Measurements from ENCODE around the gene WIPF2. TPM values are rescaled to one million over a fixed set of nuclear protein-coding genes. Genes with fewer than 3 reads are reported as not detected.
"Not testable (repeated sequence)": the region's sequence is repeated elsewhere in the genome, so short reads cannot be mapped to it uniquely, and the experiment has no call there.

WIPF2 gene
- total and polyA plus RNA-seq, 2 experiments from 2014 or later, result 9.2 TPM

DNA sequence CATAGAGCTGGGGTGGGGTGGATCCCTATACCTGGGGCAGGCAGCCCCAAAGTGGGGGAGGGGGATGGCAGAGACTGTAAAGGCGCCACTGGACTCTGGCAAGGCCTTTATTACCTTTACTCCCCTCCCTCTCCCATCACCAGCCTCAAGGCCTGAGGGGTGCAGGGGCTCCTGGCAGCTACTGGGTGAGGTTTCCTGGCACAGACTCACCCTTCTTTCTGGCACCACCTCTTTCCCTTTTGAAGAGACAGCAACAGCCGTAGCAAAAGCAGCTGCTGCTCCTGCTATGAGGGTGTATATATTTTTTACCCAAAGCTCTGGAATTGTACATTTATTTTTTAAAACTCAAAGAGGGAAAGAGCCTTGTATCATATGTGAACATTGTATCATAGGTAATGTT lies 24.3 kb upstream of the WIPF2 start (continued):
- TF ChIP-seq, protein P1, sequence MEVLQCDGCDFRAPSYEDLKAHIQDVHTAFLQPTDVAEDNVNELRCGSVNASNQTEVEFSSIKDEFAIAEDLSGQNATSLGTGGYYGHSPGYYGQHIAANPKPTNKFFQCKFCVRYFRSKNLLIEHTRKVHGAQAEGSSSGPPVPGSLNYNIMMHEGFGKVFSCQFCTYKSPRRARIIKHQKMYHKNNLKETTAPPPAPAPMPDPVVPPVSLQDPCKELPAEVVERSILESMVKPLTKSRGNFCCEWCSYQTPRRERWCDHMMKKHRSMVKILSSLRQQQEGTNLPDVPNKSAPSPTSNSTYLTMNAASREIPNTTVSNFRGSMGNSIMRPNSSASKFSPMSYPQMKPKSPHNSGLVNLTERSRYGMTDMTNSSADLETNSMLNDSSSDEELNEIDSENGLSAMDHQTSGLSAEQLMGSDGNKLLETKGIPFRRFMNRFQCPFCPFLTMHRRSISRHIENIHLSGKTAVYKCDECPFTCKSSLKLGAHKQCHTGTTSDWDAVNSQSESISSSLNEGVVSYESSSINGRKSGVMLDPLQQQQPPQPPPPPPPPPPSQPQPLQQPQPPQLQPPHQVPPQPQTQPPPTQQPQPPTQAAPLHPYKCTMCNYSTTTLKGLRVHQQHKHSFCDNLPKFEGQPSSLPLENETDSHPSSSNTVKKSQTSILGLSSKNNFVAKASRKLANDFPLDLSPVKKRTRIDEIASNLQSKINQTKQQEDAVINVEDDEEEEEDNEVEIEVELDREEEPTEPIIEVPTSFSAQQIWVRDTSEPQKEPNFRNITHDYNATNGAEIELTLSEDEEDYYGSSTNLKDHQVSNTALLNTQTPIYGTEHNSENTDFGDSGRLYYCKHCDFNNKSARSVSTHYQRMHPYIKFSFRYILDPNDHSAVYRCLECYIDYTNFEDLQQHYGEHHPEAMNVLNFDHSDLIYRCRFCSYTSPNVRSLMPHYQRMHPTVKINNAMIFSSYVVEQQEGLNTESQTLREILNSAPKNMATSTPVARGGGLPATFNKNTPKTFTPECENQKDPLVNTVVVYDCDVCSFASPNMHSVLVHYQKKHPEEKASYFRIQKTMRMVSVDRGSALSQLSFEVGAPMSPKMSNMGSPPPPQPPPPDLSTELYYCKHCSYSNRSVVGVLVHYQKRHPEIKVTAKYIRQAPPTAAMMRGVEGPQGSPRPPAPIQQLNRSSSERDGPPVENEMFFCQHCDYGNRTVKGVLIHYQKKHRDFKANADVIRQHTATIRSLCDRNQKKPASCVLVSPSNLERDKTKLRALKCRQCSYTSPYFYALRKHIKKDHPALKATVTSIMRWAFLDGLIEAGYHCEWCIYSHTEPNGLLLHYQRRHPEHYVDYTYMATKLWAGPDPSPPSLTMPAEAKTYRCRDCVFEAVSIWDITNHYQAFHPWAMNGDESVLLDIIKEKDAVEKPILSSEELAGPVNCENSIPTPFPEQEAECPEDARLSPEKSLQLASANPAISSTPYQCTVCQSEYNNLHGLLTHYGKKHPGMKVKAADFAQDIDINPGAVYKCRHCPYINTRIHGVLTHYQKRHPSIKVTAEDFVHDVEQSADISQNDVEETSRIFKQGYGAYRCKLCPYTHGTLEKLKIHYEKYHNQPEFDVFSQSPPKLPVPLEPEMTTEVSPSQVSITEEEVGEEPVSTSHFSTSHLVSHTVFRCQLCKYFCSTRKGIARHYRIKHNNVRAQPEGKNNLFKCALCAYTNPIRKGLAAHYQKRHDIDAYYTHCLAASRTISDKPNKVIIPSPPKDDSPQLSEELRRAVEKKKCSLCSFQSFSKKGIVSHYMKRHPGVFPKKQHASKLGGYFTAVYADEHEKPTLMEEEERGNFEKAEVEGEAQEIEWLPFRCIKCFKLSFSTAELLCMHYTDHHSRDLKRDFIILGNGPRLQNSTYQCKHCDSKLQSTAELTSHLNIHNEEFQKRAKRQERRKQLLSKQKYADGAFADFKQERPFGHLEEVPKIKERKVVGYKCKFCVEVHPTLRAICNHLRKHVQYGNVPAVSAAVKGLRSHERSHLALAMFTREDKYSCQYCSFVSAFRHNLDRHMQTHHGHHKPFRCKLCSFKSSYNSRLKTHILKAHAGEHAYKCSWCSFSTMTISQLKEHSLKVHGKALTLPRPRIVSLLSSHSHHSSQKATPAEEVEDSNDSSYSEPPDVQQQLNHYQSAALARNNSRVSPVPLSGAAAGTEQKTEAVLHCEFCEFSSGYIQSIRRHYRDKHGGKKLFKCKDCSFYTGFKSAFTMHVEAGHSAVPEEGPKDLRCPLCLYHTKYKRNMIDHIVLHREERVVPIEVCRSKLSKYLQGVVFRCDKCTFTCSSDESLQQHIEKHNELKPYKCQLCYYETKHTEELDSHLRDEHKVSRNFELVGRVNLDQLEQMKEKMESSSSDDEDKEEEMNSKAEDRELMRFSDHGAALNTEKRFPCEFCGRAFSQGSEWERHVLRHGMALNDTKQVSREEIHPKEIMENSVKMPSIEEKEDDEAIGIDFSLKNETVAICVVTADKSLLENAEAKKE (CRISPR knock-in tag; IDR thresholded peaks at IDR 0.05), result no peak
- TF ChIP-seq STAT1 (IDR thresholded peaks at IDR 0.05; ENCODE audit: unreplicated experiment) (no peak), POLR2AphosphoS5 (IDR thresholded peaks at IDR 0.05; ENCODE audit: low read depth) (no peak)

- no peak overlapping the region for H3K4me3 ChIP-seq
- H3F3A ChIP-seq (replicated peaks; ENCODE audit: low read depth), result no peaks in the 10 kb centered on the region
- H3K9me3 Mint-ChIP-seq, result no peaks in the 10 kb centered on the region; the same call in 2 of the 3 replicates
- no peaks in the 10 kb centered on the region for H3K4me1 ChIP-seq (ENCODE audit: insufficient read depth)
- H3K27ac ChIP-seq (ENCODE audit: low read depth), result no peak overlapping the region
- ATAC-seq (no peak), DNase-seq (ENCODE audit: low spot score) (no peak)
- no peak overlapping the region for H3K4me3 Mint-ChIP-seq
- no peaks in the 10 kb centered on the region for H3K9me2 ChIP-seq (ENCODE audit: insufficient read depth)
- H3K4me2 ChIP-seq, result no peak overlapping the region
- no peaks in the 10 kb centered on the region for H3K27me3 ChIP-seq (ENCODE audit: insufficient read depth)
- peaks cover 8% of the 10 kb centered on the region; the same call in 1 of the 3 replicates for H3K36me3 Mint-ChIP-seq (ENCODE audit: low read depth)
- no peak for TF ChIP-seq JUNB (IDR thresholded peaks at IDR 0.05; ENCODE audit: unreplicated experiment)
- TF ChIP-seq REST (IDR thresholded peaks at IDR 0.05; ENCODE audit: unreplicated experiment), result no peak
- no peak for TF ChIP-seq NANOG (IDR thresholded peaks at IDR 0.05; ENCODE audit: borderline replicate concordance)
- no peak for TF ChIP-seq EZH2phosphoT487 (IDR thresholded peaks at IDR 0.05; ENCODE audit: unreplicated experiment)
- no peak for TF ChIP-seq EZH2 (IDR thresholded peaks at IDR 0.05; ENCODE audit: low read depth, unreplicated experiment)
- no peak overlapping the region for H2AFZ ChIP-seq
- no peaks in the 10 kb centered on the region for H3K36me3 ChIP-seq (ENCODE audit: insufficient read depth)
- no peaks in the 10 kb centered on the region for H4K20me1 ChIP-seq (replicated peaks; ENCODE audit: insufficient read depth)
- no peak overlapping the region for H3K27ac Mint-ChIP-seq
- H3K4me1 Mint-ChIP-seq, result peaks cover 13% of the 10 kb centered on the region
- no peaks in the 10 kb centered on the region for H3K79me2 ChIP-seq (replicated peaks; ENCODE audit: insufficient read depth)
- H3K27me3 Mint-ChIP-seq (ENCODE audit: insufficient read depth, low read depth, poor library complexity), result peaks cover 14% of the 10 kb centered on the region
Measured at GRCh38 chr17:40197550-40197949, 21.6 kb upstream of the WIPF2 start.

DNA sequence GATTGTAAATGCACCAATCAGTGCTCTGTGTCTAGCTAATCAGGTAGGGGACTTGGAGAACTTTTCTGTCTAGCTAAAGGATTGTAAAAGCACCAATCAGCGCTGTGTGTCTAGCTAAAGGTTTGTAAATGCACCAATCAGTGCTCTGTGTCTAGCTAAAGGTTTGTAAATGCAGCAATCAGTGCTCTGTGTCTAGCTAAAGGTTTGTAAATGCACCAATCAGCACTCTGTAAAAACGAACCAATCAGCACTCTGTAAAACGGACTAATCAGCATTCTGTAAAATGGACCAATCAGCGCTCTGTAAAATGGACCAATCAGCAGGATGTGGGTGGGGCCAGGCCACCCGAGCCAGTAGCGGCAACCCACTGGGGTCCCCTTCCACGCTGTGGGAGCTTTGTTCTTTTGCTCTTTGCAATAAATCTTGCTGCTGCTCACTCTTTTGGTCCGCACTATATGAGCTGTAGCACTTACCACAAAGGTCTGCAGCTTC lies 21.1 kb upstream of the WIPF2 start:
- H3K27me3 Mint-ChIP-seq (ENCODE audit: insufficient read depth, low read depth, poor library complexity), result peaks cover 14% of the 10 kb centered on the region

More for the DNA sequence above, 21.1 kb upstream of the WIPF2 start:
- H3K27ac ChIP-seq (ENCODE audit: low read depth); H3K9me2 ChIP-seq (ENCODE audit: insufficient read depth); H3K36me3 ChIP-seq (ENCODE audit: insufficient read depth); ATAC-seq; H3K9me3 Mint-ChIP-seq; H2AFZ ChIP-seq; H3K4me2 ChIP-seq; H4K20me1 ChIP-seq (replicated peaks; ENCODE audit: insufficient read depth); H3K27ac Mint-ChIP-seq; H3K36me3 Mint-ChIP-seq (ENCODE audit: low read depth); H3K4me3 Mint-ChIP-seq; H3K79me2 ChIP-seq (replicated peaks; ENCODE audit: insufficient read depth); H3K4me1 ChIP-seq (ENCODE audit: insufficient read depth); H3F3A ChIP-seq (replicated peaks; ENCODE audit: low read depth); H3K27me3 ChIP-seq (ENCODE audit: insufficient read depth); DNase-seq (ENCODE audit: low spot score); H3K4me3 ChIP-seq: not testable (repeated sequence)
- peaks cover 10% of the 10 kb centered on the region for H3K4me1 Mint-ChIP-seq
